ENCODE measurements around the gene KRTAP10-1. TPM values are rescaled to one million over a fixed set of nuclear protein-coding genes. Genes with fewer than 3 reads are reported as not detected.
"Not testable (repeated sequence)": the region's sequence is repeated elsewhere in the genome, so short reads cannot be mapped to it uniquely, and the experiment has no call there.

Gene KRTAP10-1
- total RNA-seq, 1 experiment from 2014 or later: not detected

DNA sequence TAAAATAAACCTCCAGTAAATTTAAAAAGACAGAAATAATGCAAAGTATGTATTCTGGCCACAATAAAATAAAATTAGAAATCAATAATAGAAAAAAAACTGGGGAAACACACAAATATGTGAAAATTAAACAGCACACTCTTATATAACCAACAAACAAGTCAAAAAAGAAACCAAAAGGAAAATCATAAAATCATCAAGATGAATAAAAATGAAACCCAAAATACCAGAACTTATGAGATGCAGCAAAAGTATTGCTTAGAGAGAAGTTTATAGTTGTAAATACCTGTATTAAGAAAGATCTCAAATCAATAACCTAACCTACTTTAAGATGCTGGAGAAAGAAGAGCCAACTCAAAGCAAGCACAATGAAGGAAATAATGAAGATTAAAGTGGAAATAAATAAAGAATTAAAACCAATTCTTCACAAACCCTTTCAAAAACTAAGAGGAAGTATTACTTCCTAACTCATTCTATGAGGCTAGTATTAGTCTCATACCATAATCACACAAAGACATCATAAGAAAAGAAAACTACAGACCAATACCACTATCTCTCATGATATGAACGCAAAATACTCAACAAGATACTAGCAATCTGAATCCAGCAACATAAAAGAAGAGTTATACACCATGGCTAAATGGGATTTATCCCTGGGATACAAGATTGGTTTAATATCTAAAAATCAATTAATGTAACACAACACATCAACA lies 25.0 kb upstream of the KRTAP10-1 start:
- CTCF ChIA-PET: no interaction called here
- BruUV-seq (replicated peaks): no TSS peak
- TF ChIP-seq EZH2phosphoT487 (IDR thresholded peaks at IDR 0.05; ENCODE audit: borderline replicate concordance, low read length) (no peak), EZH2 (IDR thresholded peaks at IDR 0.05; ENCODE audit: low read length, unreplicated experiment) (no peak)
- H3K9me2 ChIP-seq (replicated peaks; ENCODE audit: low read length): no peaks in the 10 kb centered on the region
- intact Hi-C loops (cut with micrococcal nuclease): no loop called here
- H3K79me2 ChIP-seq (ENCODE audit: low read length): no peaks in the 10 kb centered on the region
- POLR2A ChIA-PET (ENCODE audit: unreplicated experiment): no interaction called here
- H4K20me1 ChIP-seq (ENCODE audit: low read length): no peaks in the 10 kb centered on the region
- H3K27me3 ChIP-seq (ENCODE audit: low read length): no peaks in the 10 kb centered on the region
- no peak overlapping the region for H2AFZ ChIP-seq (ENCODE audit: low read length)
- DNase-seq (no peak), ATAC-seq (no peak)
- H3K36me3 ChIP-seq (ENCODE audit: low read depth, low read length): no peaks in the 10 kb centered on the region
- no peak overlapping the region for H3K9ac ChIP-seq (ENCODE audit: low read length)
- no peaks in the 10 kb centered on the region for H3F3A ChIP-seq (ENCODE audit: low read length, unreplicated experiment)
- H3K4me1 ChIP-seq (ENCODE audit: insufficient read depth, low read length): no peaks in the 10 kb centered on the region
- H3K27ac ChIP-seq (ENCODE audit: low read length): no peak overlapping the region
- H3K9me3 ChIP-seq (ENCODE audit: low read length): no peaks in the 10 kb centered on the region
- no peak overlapping the region for H3K4me3 ChIP-seq (ENCODE audit: low read length)
- no peak overlapping the region for H3K4me2 ChIP-seq (ENCODE audit: low read length)

DNA sequence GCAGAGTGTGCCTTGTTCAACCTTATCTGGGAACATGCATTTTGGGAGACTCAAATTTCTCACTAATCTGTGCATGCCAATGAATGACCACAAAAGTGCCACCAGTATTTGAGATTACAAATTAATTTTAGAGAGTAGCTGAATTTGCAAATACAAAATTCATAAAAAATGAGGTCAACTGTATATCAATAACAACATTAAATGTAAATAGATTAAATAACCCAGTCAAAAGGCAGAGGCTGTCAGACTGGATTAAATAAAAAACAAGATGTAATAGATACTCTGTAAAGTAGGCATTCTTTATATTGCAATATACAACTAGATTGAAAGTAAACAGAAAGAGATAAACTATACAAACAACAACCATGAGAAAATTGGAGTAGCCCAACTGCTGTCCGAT lies 24.1 kb upstream of the KRTAP10-1 start:
- no peaks in the 10 kb centered on the region for H3K36me3 ChIP-seq (ENCODE audit: low read depth, low read length)
- ATAC-seq (no peak), DNase-seq (no peak)
- no peaks in the 10 kb centered on the region for H3K27me3 ChIP-seq (ENCODE audit: low read length)
- CTCF ChIA-PET: no interaction called here
- no peaks in the 10 kb centered on the region for H3K9me2 ChIP-seq (replicated peaks; ENCODE audit: low read length)
- no peaks in the 10 kb centered on the region for H3K4me1 ChIP-seq (ENCODE audit: insufficient read depth, low read length)
- H3K4me2 ChIP-seq (ENCODE audit: low read length): no peak overlapping the region
- TF ChIP-seq, protein P1, sequence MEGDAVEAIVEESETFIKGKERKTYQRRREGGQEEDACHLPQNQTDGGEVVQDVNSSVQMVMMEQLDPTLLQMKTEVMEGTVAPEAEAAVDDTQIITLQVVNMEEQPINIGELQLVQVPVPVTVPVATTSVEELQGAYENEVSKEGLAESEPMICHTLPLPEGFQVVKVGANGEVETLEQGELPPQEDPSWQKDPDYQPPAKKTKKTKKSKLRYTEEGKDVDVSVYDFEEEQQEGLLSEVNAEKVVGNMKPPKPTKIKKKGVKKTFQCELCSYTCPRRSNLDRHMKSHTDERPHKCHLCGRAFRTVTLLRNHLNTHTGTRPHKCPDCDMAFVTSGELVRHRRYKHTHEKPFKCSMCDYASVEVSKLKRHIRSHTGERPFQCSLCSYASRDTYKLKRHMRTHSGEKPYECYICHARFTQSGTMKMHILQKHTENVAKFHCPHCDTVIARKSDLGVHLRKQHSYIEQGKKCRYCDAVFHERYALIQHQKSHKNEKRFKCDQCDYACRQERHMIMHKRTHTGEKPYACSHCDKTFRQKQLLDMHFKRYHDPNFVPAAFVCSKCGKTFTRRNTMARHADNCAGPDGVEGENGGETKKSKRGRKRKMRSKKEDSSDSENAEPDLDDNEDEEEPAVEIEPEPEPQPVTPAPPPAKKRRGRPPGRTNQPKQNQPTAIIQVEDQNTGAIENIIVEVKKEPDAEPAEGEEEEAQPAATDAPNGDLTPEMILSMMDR (conservative IDR thresholded peaks at IDR 0.05; ENCODE audit: low read depth, low read length): no peak
- TF ChIP-seq EZH2phosphoT487 (IDR thresholded peaks at IDR 0.05; ENCODE audit: borderline replicate concordance, low read length) (no peak), EZH2 (IDR thresholded peaks at IDR 0.05; ENCODE audit: low read length, unreplicated experiment) (no peak)
- no peaks in the 10 kb centered on the region for H3K9me3 ChIP-seq (ENCODE audit: low read length)
- H2AFZ ChIP-seq (ENCODE audit: low read length): no peak overlapping the region
- H4K20me1 ChIP-seq (ENCODE audit: low read length): no peaks in the 10 kb centered on the region
- POLR2A ChIA-PET (ENCODE audit: unreplicated experiment): no interaction called here
- H3K4me3 ChIP-seq (ENCODE audit: low read length): no peak overlapping the region
- H3K9ac ChIP-seq (ENCODE audit: low read length): no peak overlapping the region
- intact Hi-C loops (cut with micrococcal nuclease): no loop called here
- H3K79me2 ChIP-seq (ENCODE audit: low read length): no peaks in the 10 kb centered on the region
- H3K27ac ChIP-seq (ENCODE audit: low read length): no peak overlapping the region
- H3F3A ChIP-seq (ENCODE audit: low read length, unreplicated experiment): no peaks in the 10 kb centered on the region
- BruUV-seq (replicated peaks): no TSS peak

DNA sequence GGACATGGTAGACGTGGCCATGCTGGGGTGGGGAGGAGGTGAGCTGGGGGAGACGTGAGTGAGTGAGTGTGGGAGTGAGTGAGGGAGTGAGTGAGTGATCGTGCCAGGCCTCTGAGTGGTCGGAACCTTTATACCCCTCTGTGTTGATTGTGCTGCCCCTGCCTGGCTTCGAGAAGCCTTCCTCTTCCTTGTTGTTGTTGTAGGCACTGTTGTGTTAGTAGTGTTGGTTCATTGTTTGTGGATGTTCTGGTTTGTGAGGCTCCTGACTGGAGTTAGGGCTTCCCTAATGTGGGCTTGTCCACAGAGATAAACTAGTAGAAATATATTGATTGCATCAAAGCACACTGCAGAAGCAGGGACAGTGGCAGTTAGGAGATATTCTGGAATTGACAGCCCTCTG lies 18.7 kb upstream of the KRTAP10-1 start, which contains the start of gene KRTAP10-3:
KRTAP10-3 (minus strand) TSS at position 101 of the 400 bp plus-strand sequence; CDS start at position 21, 80 bp downstream.
- Histone ChIP-seq H3K79me2 (ENCODE audit: low read length) (no peaks in the 10 kb centered on the region), H2AFZ (ENCODE audit: low read length) (no peak within 1 kb of the TSS), H3K9ac (ENCODE audit: low read length) (no peak within 1 kb of the TSS), H3K4me3 (ENCODE audit: low read length) (no peak within 1 kb of the TSS), H4K20me1 (ENCODE audit: low read length) (no peaks in the 10 kb centered on the region), H3K9me3 (ENCODE audit: low read length) (no peaks in the 10 kb centered on the region), H3K27ac (ENCODE audit: low read length) (no peak within 1 kb of the TSS), H3K9me2 (replicated peaks; ENCODE audit: low read length) (no peaks in the 10 kb centered on the region), H3K27me3 (ENCODE audit: low read length) (no peaks in the 10 kb centered on the region), H3K36me3 (ENCODE audit: low read depth, low read length) (no peaks in the 10 kb centered on the region), H3F3A (ENCODE audit: low read length, unreplicated experiment) (no peaks in the 10 kb centered on the region), H3K4me1 (ENCODE audit: insufficient read depth, low read length) (no peaks in the 10 kb centered on the region), H3K4me2 (ENCODE audit: low read length) (no peak within 1 kb of the TSS)
- no peak for ATAC-seq
- BruUV-seq (replicated peaks): no TSS peak
- intact Hi-C loops (cut with micrococcal nuclease): no loop called here
- TF ChIP-seq EZH2 (IDR thresholded peaks at IDR 0.05; ENCODE audit: low read length, unreplicated experiment) (no peak), EZH2phosphoT487 (IDR thresholded peaks at IDR 0.05; ENCODE audit: borderline replicate concordance, low read length) (no peak)
- TF ChIP-seq, protein P1 (conservative IDR thresholded peaks at IDR 0.05; ENCODE audit: low read depth, low read length): no peak
- CTCF ChIA-PET: no interaction called here
- POLR2A ChIA-PET (ENCODE audit: unreplicated experiment): no interaction called here
- DNase-seq: no peak

- H3K9me2 ChIP-seq (replicated peaks; ENCODE audit: low read length); H3K36me3 ChIP-seq (ENCODE audit: low read depth, low read length); H2AFZ ChIP-seq (ENCODE audit: low read length); BruUV-seq (replicated peaks); intact Hi-C loops (cut with micrococcal nuclease); H3K9ac ChIP-seq (ENCODE audit: low read length); H3K4me1 ChIP-seq (ENCODE audit: insufficient read depth, low read length); H4K20me1 ChIP-seq (ENCODE audit: low read length); DNase-seq; H3K4me3 ChIP-seq (ENCODE audit: low read length); CTCF ChIA-PET; H3K27ac ChIP-seq (ENCODE audit: low read length); POLR2A ChIA-PET (ENCODE audit: unreplicated experiment); H3K9me3 ChIP-seq (ENCODE audit: low read length); H3F3A ChIP-seq (ENCODE audit: low read length, unreplicated experiment); ATAC-seq; H3K27me3 ChIP-seq (ENCODE audit: low read length); H3K4me2 ChIP-seq (ENCODE audit: low read length); H3K79me2 ChIP-seq (ENCODE audit: low read length): not testable (repeated sequence)
These were observed 18.3 kb upstream of the KRTAP10-1 start for GRCh38 chr21:44558329-44558675.
